HEK293 (cell line): ENCODE results near the gene CXCL3.

Experiments
- HOXC10 ChIP-seq: sonication (generic); formaldehyde crosslinking; IDR thresholded peaks from 2 replicates; pipeline ENCODE4 v1.8.1; 2023; ENCODE audit warnings: mild to moderate bottlenecking, missing genetic modification reagents
- KLF1 ChIP-seq: fragments of 450-650 bp; formaldehyde crosslinking; IDR thresholded peaks from 2 replicates; pipeline ENCODE4 v1.5.1; 2016; ENCODE audit warnings: missing biosample characterization, missing genetic modification characterization
- MZF1 ChIP-seq: fragments of 450-650 bp; formaldehyde crosslinking; IDR thresholded peaks from 2 replicates; pipeline ENCODE4 v1.5.1; 2017; ENCODE audit warnings: missing biosample characterization, missing genetic modification characterization, borderline replicate concordance
- YY1 ChIP-seq: fragments of 450-650 bp; formaldehyde crosslinking; IDR thresholded peaks from 2 replicates; pipeline ENCODE4 v1.5.1; 2018; ENCODE audit warnings: missing biosample characterization, missing genetic modification characterization
- ZNF292 ChIP-seq: fragments of 450-650 bp; formaldehyde crosslinking; IDR thresholded peaks from 2 replicates; pipeline ENCODE4 v1.5.1; 2016; ENCODE audit warnings: low read depth, missing biosample characterization, missing genetic modification characterization, borderline replicate concordance
- ZNF596 ChIP-seq: fragments of 450-650 bp; IDR thresholded peaks from 2 replicates; pipeline ENCODE4 v1.5.0; 2018; ENCODE audit warnings: missing biosample characterization, mild to moderate bottlenecking, missing genetic modification characterization, moderate library complexity
- TF ChIP-seq, protein P1 (sequence below): fragments of 450-650 bp; formaldehyde crosslinking; IDR thresholded peaks from 2 replicates; pipeline ENCODE4 v1.5.1; 2016; ENCODE audit warnings: missing biosample characterization, missing genetic modification characterization, borderline replicate concordance
- TF ChIP-seq, protein P2 (sequence below): fragments of 450-650 bp; formaldehyde crosslinking; IDR thresholded peaks from 2 replicates; pipeline ENCODE4 v1.5.1; 2017; ENCODE audit warnings: missing biosample characterization, mild to moderate bottlenecking, missing genetic modification characterization, moderate library complexity
- TF ChIP-seq, protein P3 (sequence below): fragments of 450-650 bp; formaldehyde crosslinking; IDR thresholded peaks from 2 replicates; pipeline ENCODE4 v1.5.1; 2016; ENCODE audit warnings: missing biosample characterization, missing genetic modification characterization
- TF ChIP-seq, protein P4 (sequence below): fragments of 450-650 bp; formaldehyde crosslinking; IDR thresholded peaks from 2 replicates; pipeline ENCODE4 v1.5.1; 2016; ENCODE audit warnings: missing biosample characterization, missing genetic modification characterization

DNA sequence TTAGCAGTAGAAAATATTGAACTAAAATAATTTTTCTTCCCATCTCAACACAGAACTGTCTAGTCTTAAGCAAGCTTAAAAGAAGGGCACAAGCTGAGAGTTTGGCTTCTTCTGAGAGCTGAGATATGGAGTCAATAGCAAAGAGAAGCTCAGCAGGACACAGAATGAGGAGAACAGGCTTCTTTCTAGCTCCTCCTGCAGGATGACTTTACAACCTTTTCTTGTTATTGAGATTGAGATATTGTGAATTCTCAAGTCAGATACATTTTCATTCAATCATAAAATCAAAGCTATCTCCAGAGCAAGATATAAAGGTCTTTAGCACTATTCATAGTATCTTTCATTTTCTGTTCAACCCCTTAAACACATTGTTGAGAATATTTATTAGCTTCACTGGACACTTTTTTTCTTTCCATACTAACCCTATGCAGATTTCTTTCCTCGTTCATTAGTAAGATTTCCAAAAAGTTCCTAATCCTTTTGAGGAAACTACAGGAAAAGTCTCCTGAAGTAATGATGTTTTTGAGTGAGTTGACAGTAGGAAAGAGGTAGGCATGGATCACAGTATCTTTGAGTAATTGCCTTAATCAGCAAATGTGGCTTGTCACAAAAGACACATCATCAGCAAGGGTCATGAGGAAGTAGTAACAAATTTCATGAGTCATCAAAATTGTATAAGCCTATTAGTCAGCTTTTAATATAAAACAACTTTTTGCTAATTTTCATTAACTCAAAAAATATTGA lies 17.8 kb upstream of the CXCL3 start:
- TF ChIP-seq ZNF596 (tag by site-specific recombination) (no peak), KLF1 (no peak), HOXC10 (CRISPR knock-in tag) (no peak), MZF1 (tag by site-specific recombination) (no peak), YY1 (tag by site-specific recombination) (no peak), ZNF292 (tag by site-specific recombination) (no peak)
- TF ChIP-seq, protein P1, sequence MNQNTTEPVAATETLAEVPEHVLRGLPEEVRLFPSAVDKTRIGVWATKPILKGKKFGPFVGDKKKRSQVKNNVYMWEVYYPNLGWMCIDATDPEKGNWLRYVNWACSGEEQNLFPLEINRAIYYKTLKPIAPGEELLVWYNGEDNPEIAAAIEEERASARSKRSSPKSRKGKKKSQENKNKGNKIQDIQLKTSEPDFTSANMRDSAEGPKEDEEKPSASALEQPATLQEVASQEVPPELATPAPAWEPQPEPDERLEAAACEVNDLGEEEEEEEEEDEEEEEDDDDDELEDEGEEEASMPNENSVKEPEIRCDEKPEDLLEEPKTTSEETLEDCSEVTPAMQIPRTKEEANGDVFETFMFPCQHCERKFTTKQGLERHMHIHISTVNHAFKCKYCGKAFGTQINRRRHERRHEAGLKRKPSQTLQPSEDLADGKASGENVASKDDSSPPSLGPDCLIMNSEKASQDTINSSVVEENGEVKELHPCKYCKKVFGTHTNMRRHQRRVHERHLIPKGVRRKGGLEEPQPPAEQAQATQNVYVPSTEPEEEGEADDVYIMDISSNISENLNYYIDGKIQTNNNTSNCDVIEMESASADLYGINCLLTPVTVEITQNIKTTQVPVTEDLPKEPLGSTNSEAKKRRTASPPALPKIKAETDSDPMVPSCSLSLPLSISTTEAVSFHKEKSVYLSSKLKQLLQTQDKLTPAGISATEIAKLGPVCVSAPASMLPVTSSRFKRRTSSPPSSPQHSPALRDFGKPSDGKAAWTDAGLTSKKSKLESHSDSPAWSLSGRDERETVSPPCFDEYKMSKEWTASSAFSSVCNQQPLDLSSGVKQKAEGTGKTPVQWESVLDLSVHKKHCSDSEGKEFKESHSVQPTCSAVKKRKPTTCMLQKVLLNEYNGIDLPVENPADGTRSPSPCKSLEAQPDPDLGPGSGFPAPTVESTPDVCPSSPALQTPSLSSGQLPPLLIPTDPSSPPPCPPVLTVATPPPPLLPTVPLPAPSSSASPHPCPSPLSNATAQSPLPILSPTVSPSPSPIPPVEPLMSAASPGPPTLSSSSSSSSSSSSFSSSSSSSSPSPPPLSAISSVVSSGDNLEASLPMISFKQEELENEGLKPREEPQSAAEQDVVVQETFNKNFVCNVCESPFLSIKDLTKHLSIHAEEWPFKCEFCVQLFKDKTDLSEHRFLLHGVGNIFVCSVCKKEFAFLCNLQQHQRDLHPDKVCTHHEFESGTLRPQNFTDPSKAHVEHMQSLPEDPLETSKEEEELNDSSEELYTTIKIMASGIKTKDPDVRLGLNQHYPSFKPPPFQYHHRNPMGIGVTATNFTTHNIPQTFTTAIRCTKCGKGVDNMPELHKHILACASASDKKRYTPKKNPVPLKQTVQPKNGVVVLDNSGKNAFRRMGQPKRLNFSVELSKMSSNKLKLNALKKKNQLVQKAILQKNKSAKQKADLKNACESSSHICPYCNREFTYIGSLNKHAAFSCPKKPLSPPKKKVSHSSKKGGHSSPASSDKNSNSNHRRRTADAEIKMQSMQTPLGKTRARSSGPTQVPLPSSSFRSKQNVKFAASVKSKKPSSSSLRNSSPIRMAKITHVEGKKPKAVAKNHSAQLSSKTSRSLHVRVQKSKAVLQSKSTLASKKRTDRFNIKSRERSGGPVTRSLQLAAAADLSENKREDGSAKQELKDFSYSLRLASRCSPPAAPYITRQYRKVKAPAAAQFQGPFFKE (tag by site-specific recombination): no peak
- TF ChIP-seq, protein P2, sequence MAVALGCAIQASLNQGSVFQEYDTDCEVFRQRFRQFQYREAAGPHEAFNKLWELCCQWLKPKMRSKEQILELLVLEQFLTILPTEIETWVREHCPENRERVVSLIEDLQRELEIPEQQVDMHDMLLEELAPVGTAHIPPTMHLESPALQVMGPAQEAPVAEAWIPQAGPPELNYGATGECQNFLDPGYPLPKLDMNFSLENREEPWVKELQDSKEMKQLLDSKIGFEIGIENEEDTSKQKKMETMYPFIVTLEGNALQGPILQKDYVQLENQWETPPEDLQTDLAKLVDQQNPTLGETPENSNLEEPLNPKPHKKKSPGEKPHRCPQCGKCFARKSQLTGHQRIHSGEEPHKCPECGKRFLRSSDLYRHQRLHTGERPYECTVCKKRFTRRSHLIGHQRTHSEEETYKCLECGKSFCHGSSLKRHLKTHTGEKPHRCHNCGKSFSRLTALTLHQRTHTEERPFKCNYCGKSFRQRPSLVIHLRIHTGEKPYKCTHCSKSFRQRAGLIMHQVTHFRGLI (tag by site-specific recombination): no peak
- TF ChIP-seq, protein P3, sequence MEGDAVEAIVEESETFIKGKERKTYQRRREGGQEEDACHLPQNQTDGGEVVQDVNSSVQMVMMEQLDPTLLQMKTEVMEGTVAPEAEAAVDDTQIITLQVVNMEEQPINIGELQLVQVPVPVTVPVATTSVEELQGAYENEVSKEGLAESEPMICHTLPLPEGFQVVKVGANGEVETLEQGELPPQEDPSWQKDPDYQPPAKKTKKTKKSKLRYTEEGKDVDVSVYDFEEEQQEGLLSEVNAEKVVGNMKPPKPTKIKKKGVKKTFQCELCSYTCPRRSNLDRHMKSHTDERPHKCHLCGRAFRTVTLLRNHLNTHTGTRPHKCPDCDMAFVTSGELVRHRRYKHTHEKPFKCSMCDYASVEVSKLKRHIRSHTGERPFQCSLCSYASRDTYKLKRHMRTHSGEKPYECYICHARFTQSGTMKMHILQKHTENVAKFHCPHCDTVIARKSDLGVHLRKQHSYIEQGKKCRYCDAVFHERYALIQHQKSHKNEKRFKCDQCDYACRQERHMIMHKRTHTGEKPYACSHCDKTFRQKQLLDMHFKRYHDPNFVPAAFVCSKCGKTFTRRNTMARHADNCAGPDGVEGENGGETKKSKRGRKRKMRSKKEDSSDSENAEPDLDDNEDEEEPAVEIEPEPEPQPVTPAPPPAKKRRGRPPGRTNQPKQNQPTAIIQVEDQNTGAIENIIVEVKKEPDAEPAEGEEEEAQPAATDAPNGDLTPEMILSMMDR (tag by site-specific recombination): no peak
- TF ChIP-seq, protein P4, sequence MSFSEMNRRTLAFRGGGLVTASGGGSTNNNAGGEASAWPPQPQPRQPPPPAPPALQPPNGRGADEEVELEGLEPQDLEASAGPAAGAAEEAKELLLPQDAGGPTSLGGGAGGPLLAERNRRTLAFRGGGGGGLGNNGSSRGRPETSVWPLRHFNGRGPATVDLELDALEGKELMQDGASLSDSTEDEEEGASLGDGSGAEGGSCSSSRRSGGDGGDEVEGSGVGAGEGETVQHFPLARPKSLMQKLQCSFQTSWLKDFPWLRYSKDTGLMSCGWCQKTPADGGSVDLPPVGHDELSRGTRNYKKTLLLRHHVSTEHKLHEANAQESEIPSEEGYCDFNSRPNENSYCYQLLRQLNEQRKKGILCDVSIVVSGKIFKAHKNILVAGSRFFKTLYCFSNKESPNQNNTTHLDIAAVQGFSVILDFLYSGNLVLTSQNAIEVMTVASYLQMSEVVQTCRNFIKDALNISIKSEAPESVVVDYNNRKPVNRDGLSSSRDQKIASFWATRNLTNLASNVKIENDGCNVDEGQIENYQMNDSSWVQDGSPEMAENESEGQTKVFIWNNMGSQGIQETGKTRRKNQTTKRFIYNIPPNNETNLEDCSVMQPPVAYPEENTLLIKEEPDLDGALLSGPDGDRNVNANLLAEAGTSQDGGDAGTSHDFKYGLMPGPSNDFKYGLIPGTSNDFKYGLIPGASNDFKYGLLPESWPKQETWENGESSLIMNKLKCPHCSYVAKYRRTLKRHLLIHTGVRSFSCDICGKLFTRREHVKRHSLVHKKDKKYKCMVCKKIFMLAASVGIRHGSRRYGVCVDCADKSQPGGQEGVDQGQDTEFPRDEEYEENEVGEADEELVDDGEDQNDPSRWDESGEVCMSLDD (tag by site-specific recombination): no peak
